GM12878 (cell line): ENCODE data around the gene MOBP. TPM values are rescaled to one million over a fixed set of nuclear protein-coding genes. Genes with fewer than 3 reads are reported as not detected.

Source experiments
- ATAC-seq: fragments of 200-7000 bp; cut with Tn5 transposase; 3 replicates; pipeline ENCODE4 v1.9.1; 2020; ENCODE audit warnings: mild to moderate bottlenecking, moderate library complexity
- BruUV-seq: library from RNA; stranded (reverse); fragments of 400-500 nt; replicated peaks from 2 replicates; lab custom pipeline; 2021; lab: Mats Ljungman, UMichigan
- CTCF ChIA-PET: fragments of 300-600 bp; sonication (Branson Sonifier 250); formaldehyde crosslinking; extraction: SDS; loops from one replicate; lab custom pipeline; 2021; ENCODE audit warnings: inconsistent platforms; lab: Yijun Ruan, JAX
- POLR2A ChIA-PET: fragments of 350-600 bp; formaldehyde crosslinking; extraction: SDS; loops from one replicate; lab custom pipeline; 2021; ENCODE audit warnings: inconsistent platforms; lab: Charles Lee
- RAD21 ChIA-PET: fragments of 300-600 bp; sonication (Branson Sonifier 250); formaldehyde crosslinking; loops from one replicate; lab custom pipeline; 2023; ENCODE audit warnings: antibody characterized with exemption; ENCODE audit not compliant: unreplicated experiment; lab: Charles Lee
- SMC1A ChIA-PET: fragments of 300-600 bp; sonication (Branson Sonifier 250); formaldehyde crosslinking; loops from one replicate; lab custom pipeline; 2023; ENCODE audit not compliant: unreplicated experiment, uncharacterized antibody; lab: Charles Lee
- DNase-seq: peaks from one replicate; pipeline ENCODE4 v3.0.0-alpha.2; 2011; ENCODE audit warnings: low read depth, low spot score
- FAIRE-seq: peaks from 3 replicates; lab custom pipeline; 2011; peaks lifted over from hg19 to GRCh38; lab: Jason Lieb, UNC
- H2AFZ ChIP-seq: 2 replicates; pipeline ENCODE4 v1.6.0; 2011; ENCODE audit warnings: low read depth, low read length, control low read depth; ENCODE audit not compliant: control insufficient read depth
- H3K27ac ChIP-seq: 2 replicates; pipeline ENCODE4 v1.5.1; 2011; ENCODE audit warnings: control low read depth; ENCODE audit not compliant: control insufficient read depth, insufficient read depth
- H3K27me3 ChIP-seq, 2 experiments: replicated peaks in 1 of 2; 2 replicates each; pipeline versions ENCODE4 v1.6.0 to v1.6.1; 2011; ENCODE audit warnings: low read length in 1 of 2; ENCODE audit not compliant: control insufficient read depth in 2 of 2, insufficient read depth in 2 of 2
- H3K36me3 ChIP-seq, 2 experiments: 2 replicates each; pipeline ENCODE4 v1.5.1; 2011; ENCODE audit warnings: low read length in 1 of 2; ENCODE audit not compliant: control insufficient read depth in 2 of 2, insufficient read depth in 2 of 2
- H3K4me1 ChIP-seq: 2 replicates; pipeline ENCODE4 v1.6.1; 2011; ENCODE audit warnings: mild to moderate bottlenecking, low read length, moderate library complexity, mixed read lengths; ENCODE audit not compliant: control insufficient read depth, insufficient read depth
- H3K4me2 ChIP-seq: 2 replicates; pipeline ENCODE4 v1.6.0; 2011; ENCODE audit warnings: control low read depth; ENCODE audit not compliant: control insufficient read depth, insufficient read depth
- H3K4me3 ChIP-seq: fragments of 200-600 bp; sonication (generic); 2 replicates; pipeline ENCODE4 v1.5.1; 2016
- H3K79me2 ChIP-seq: 2 replicates; pipeline ENCODE4 v1.6.0; 2011; ENCODE audit warnings: low read length; ENCODE audit not compliant: control insufficient read depth, insufficient read depth
- H3K9ac ChIP-seq: 2 replicates; pipeline ENCODE4 v1.8.0; 2011; ENCODE audit warnings: low read length, control low read depth, mixed read lengths; ENCODE audit not compliant: control insufficient read depth, insufficient read depth
- H3K9me3 ChIP-seq: replicated peaks from 3 replicates; pipeline ENCODE4 v1.5.1; 2011; ENCODE audit warnings: mild to moderate bottlenecking, low read length; ENCODE audit not compliant: control insufficient read depth, insufficient read depth
- H4K20me1 ChIP-seq: 2 replicates; pipeline ENCODE4 v1.6.0; 2011; ENCODE audit not compliant: control insufficient read depth, insufficient read depth
- ATF3 ChIP-seq: IDR thresholded peaks from 2 replicates; pipeline ENCODE4 v1.6.1; 2011; ENCODE audit warnings: low read depth, mild to moderate bottlenecking, low read length, moderate library complexity, borderline replicate concordance; ENCODE audit errors: extremely low read depth
- ETV6 ChIP-seq, 2 experiments: fragments of 450-650 bp in 1 of 2; IDR thresholded peaks in 1 of 2; conservative IDR thresholded peaks in 1 of 2; 2 replicates each; pipeline ENCODE4 v1.6.1; 2014; ENCODE audit warnings: antibody characterized with exemption in 1 of 2, borderline replicate concordance in 1 of 2, low read depth in 1 of 2, mild to moderate bottlenecking in 1 of 2, moderate library complexity in 1 of 2
- GABPA ChIP-seq: IDR thresholded peaks from 2 replicates; pipeline ENCODE4 v1.6.1; 2014; ENCODE audit warnings: antibody characterized with exemption, low read depth, mild to moderate bottlenecking, inconsistent platforms
- IKZF2 ChIP-seq, 2 experiments: fragments of 450-650 bp; IDR thresholded peaks; 2 replicates each; pipeline ENCODE4 v1.6.1; 2017; ENCODE audit warnings: mild to moderate bottlenecking in 2 of 2, moderate library complexity in 2 of 2
- IRF3 ChIP-seq: fragments of 450-650 bp; IDR thresholded peaks from 2 replicates; pipeline ENCODE4 v1.6.1; 2014; ENCODE audit warnings: mild to moderate bottlenecking
- NFYB ChIP-seq: IDR thresholded peaks from 2 replicates; pipeline ENCODE4 v1.6.1; 2011; ENCODE audit warnings: low read depth, mild to moderate bottlenecking, low read length, improper control_type of control experiment, moderate library complexity; ENCODE audit not compliant: insufficient read depth
- NKRF ChIP-seq: fragments of 450-650 bp; conservative IDR thresholded peaks from 2 replicates; pipeline ENCODE4 v1.6.1; 2017; ENCODE audit warnings: mild to moderate bottlenecking, moderate library complexity
- NR2C2 ChIP-seq: IDR thresholded peaks from 2 replicates; pipeline ENCODE4 v1.6.1; 2011; ENCODE audit warnings: borderline replicate concordance, low read depth; ENCODE audit not compliant: control insufficient read depth, insufficient read length
- PAX5 ChIP-seq: IDR thresholded peaks from 2 replicates; pipeline ENCODE4 v1.6.1; 2011; ENCODE audit warnings: low read depth, low read length, borderline replicate concordance
- RAD21 ChIP-seq: IDR thresholded peaks from 2 replicates; pipeline ENCODE4 v1.6.1; 2011; ENCODE audit warnings: mild to moderate bottlenecking, low read depth, low read length, moderate library complexity; ENCODE audit not compliant: insufficient read depth
- SUPT20H ChIP-seq: IDR thresholded peaks from 2 replicates; pipeline ENCODE4 v1.6.1; 2011; ENCODE audit warnings: low read depth, mild to moderate bottlenecking, low read length, moderate library complexity, borderline replicate concordance; ENCODE audit not compliant: control insufficient read depth
- TARDBP ChIP-seq: IDR thresholded peaks from 2 replicates; pipeline ENCODE4 v1.6.1; 2016; ENCODE audit warnings: borderline replicate concordance
- TBL1XR1 ChIP-seq: IDR thresholded peaks from 2 replicates; pipeline ENCODE4 v1.6.1; 2012; ENCODE audit warnings: low read depth, low read length, improper control_type of control experiment
- TCF7 ChIP-seq: IDR thresholded peaks from 2 replicates; pipeline ENCODE4 v1.6.1; 2014; ENCODE audit warnings: antibody characterized with exemption, borderline replicate concordance
- YBX1 ChIP-seq: fragments of 450-650 bp; IDR thresholded peaks from 2 replicates; pipeline ENCODE4 v1.6.1; 2016; ENCODE audit warnings: antibody characterized with exemption
- ZNF592 ChIP-seq: fragments of 450-650 bp; IDR thresholded peaks from 2 replicates; pipeline ENCODE4 v1.6.1; 2017; ENCODE audit warnings: mild to moderate bottlenecking, moderate library complexity
- WGBS: methylation state at CpG from one replicate; pipeline ENCODE4 v1.1.6; 2016; ENCODE audit warnings: low lambda C conversion rate; ENCODE audit not compliant: insufficient replicate concordance, insufficient coverage; ENCODE audit errors: missing lambda C conversion rate; 5-methylcytosine and 5-hydroxymethylcytosine counted together
- in situ Hi-C: fragments of 300-500 bp; cut with MboI; formaldehyde crosslinking; loops from 9 replicates; pipeline ENCODE4 v1.14.3; 2018; ENCODE audit warnings: mixed read lengths
- intact Hi-C: fragments of 100-400 bp; cut with micrococcal nuclease; formaldehyde crosslinking; loops from one replicate; pipeline ENCODE4 v1.14.2; 2022; ENCODE audit not compliant: unreplicated experiment
- polyA plus RNA-seq, 11 experiments: library from polyadenylated mRNA; depleted of rRNA in 4 of 11; unstranded in 6 of 11; stranded (reverse) in 5 of 11; fragments of >200 nt; fragmentation: Nextera tagmentation in 4 of 11; fragmentation: Illumina TruSeq in 1 of 11; extraction: Ambion mirVana in 4 of 11; extraction: Trizol in 1 of 11; gene quantifications; 1 replicate in 1 of 11; 2 replicates in 10 of 11; pipeline versions ENCODE4 v1.2.1 to v1.2.3, GENCODE V29; 2011 to 2016; ENCODE audit warnings: inconsistent platforms in 2 of 11, missing spikeins in 2 of 11, low read depth in 1 of 11
- total RNA-seq, 4 experiments: library from RNA; depleted of rRNA in 3 of 4; stranded (reverse); fragments of >200 nt in 3 of 4; fragmentation: Illumina TruSeq in 1 of 4; extraction: Trizol in 1 of 4; gene quantifications; 2 replicates each; pipeline versions ENCODE4 v1.2.1 to v1.2.3, GENCODE V29; 2013 to 2021

MOBP gene
- total and polyA plus RNA-seq, 10 of the 15 experiments (the other 5 are each of a cell fraction or from before 2014, with no cell fraction given), result 0.04 to 0.09 (median 0.08) TPM; not detected in 5

- CTCF ChIA-PET, result interaction anchor here (0.6 to 5.5 kb wide), 12 partner anchors 11 to 1052 kb away, joined by 3 to 60 read pairs (median 4); partner anchors contain the start of gene RPSA
- in situ Hi-C loops (no loop called here), intact Hi-C loops (loop anchor here (2.0 kb wide), 1 partner anchor 83 kb away; no protein-coding TSS in a partner anchor)
- H3K27me3 ChIP-seq, result peaks cover 0 to 14% of the 10 kb centered on the region in 2 experiments
- H3K4me3 ChIP-seq, result no peak overlapping the region
- H3K9me3 ChIP-seq, result no peaks in the 10 kb centered on the region
- FAIRE-seq (no peak), ATAC-seq (no peak), DNase-seq (no peak)
- RAD21 ChIA-PET, result interaction anchor here (1.2 kb wide), 1 partner anchor 52 kb away, joined by 4 read pairs; no protein-coding TSS in a partner anchor
- no peaks in the 10 kb centered on the region for H3K4me1 ChIP-seq
- H3K36me3 ChIP-seq, result no peaks in the 10 kb centered on the region
- POLR2A ChIA-PET, result no interaction called here
- H3K79me2 ChIP-seq, result no peaks in the 10 kb centered on the region
- no peak overlapping the region for H3K27ac ChIP-seq
- SMC1A ChIA-PET, result interaction anchor here (1.3 to 3.8 kb wide), 2 partner anchors 53 to 77 kb away, joined by 3 to 20 read pairs; no protein-coding TSS in a partner anchor
- 0% methylated on average over 2 of the region's 2 CpGs for WGBS
- no peak overlapping the region for H3K4me2 ChIP-seq
- no peak overlapping the region for H3K9ac ChIP-seq
- no peaks in the 10 kb centered on the region for H4K20me1 ChIP-seq
- no TSS peak for BruUV-seq
- no peak overlapping the region for H2AFZ ChIP-seq
- TF ChIP-seq YBX1 (no peak), ATF3 (no peak), TARDBP (no peak), NKRF (no peak), ZNF592 (no peak), PAX5 (no peak), RAD21 (no peak), IKZF2 (IDR thresholded peaks at IDR 0.05) (no peak), IRF3 (no peak), ETV6 (conservative IDR thresholded peaks at IDR 0.05 in 1 of 2, IDR thresholded peaks at IDR 0.05 in 1 of 2; ENCODE audit: borderline replicate concordance in 1 of 2, low read depth in 1 of 2) (no peak), NR2C2 (no peak), TCF7 (no peak), GABPA (no peak), SUPT20H (no peak), NFYB (no peak), TBL1XR1 (no peak)
These were observed 32.3 kb downstream of the MOBP start for GRCh38 chr3:39499651-39500273.
